ENCODE results near the gene SEC61B. TPM values are rescaled to one million over a fixed set of nuclear protein-coding genes. Genes with fewer than 3 reads are reported as not detected.

Gene SEC61B
- total and polyA plus RNA-seq, 2 donors (not counting 3 experiments of a cell fraction or from before 2014, with no cell fraction given), result 242 to 594 TPM

GRCh38 chr9:99182356-99182755 lies 39.7 kb upstream of the SEC61B start:
- POLR2A ChIA-PET, result no interaction called here
- intact Hi-C loops (cut with micrococcal nuclease), result loop anchor here (5.0 kb wide), 1 partner anchor 250 kb away; no protein-coding TSS in a partner anchor

More at GRCh38 chr9:99182356-99182755, 39.7 kb upstream of the SEC61B start:
- Histone ChIP-seq H3K27me3 (ENCODE audit: control insufficient read depth in 2 of 2, insufficient read depth in 2 of 2, low read length in 2 of 2) (no peaks in the 10 kb centered on the region), H3K9me1 (replicated peaks; ENCODE audit: control insufficient read depth, extremely low read depth, insufficient read depth, low read length) (no peaks in the 10 kb centered on the region), H3K79me2 (ENCODE audit: control insufficient read depth, insufficient read depth, low read length) (no peaks in the 10 kb centered on the region), H3K4me1 (ENCODE audit: control insufficient read depth, extremely low read depth, insufficient read depth, low read length) (peaks cover 10% of the 10 kb centered on the region), H2AFZ (ENCODE audit: low read depth, low read length) (no peak overlapping the region), H3K4me2 (ENCODE audit: insufficient read depth, low read length) (no peak overlapping the region), H3K9ac (replicated peaks; ENCODE audit: extremely low read depth, insufficient read depth, low read length) (no peak overlapping the region), H3K9me3 (replicated peaks; ENCODE audit: control insufficient read depth, insufficient read depth, low read length) (no peaks in the 10 kb centered on the region), H3K4me3 (replicated peaks in 1 of 3; ENCODE audit: insufficient read depth in 1 of 3, low read depth in 1 of 3, low read length in 3 of 3) (no peak overlapping the region), H3K27ac (ENCODE audit: insufficient read depth, low read depth, low read length) (no peak overlapping the region), H3K36me3 (ENCODE audit: control insufficient read depth in 2 of 2, extremely low read depth in 1 of 2, insufficient read depth in 2 of 2, low read length in 2 of 2) (no peaks in the 10 kb centered on the region), H4K20me1 (replicated peaks; ENCODE audit: control insufficient read depth, extremely low read depth, insufficient read depth, low read length) (no peaks in the 10 kb centered on the region)
- FAIRE-seq (no peak), DNase-seq (ENCODE audit: low read depth, low spot score) (no peak)
- BruUV-seq (replicated peaks), result no TSS peak
- dilution Hi-C loops (cut with MboI; ENCODE audit: extremely low pct_ligation_motif_present, low sequenced_read_pairs), result no loop called here
- TF ChIP-seq FOS (IDR thresholded peaks at IDR 0.05; ENCODE audit: borderline replicate concordance, insufficient read depth, low read length) (no peak), CTCF (IDR thresholded peaks at IDR 0.05; ENCODE audit: extremely low read depth in 1 of 2, insufficient read depth in 1 of 2, low read depth in 1 of 2, low read length in 2 of 2) (no peak), POLR2A (IDR thresholded peaks at IDR 0.05; ENCODE audit: low read depth, low read length) (no peak), MAX (IDR thresholded peaks at IDR 0.05; ENCODE audit: insufficient read depth, insufficient read length) (no peak), EZH2 (IDR thresholded peaks at IDR 0.05; ENCODE audit: borderline replicate concordance, low read depth, low read length, severe bottlenecking) (no peak), JUN (IDR thresholded peaks at IDR 0.05; ENCODE audit: borderline replicate concordance, insufficient read depth, insufficient read length, low read depth) (no peak), MYC (IDR thresholded peaks at IDR 0.05; ENCODE audit: low read depth, low read length) (no peak), GATA2 (IDR thresholded peaks at IDR 0.05; ENCODE audit: insufficient read depth, insufficient read length, low read depth, low read length) (no peak)
- CTCF ChIA-PET, result interaction anchor here (1.0 to 1.1 kb wide), 2 partner anchors 39 to 78 kb away, joined by 3 read pairs; partner anchors contain the start of genes ALG2 and SEC61B

All from endothelial cell of umbilical vein (primary cell).